HG02642 (cell line): ENCODE measurements around the gene TEAD1.
A peak's percentile ranks its signal among the peaks of the same experiment; 100 is the strongest.

Experiments
- ATAC-seq: cut with Tn5 transposase; IDR thresholded peaks from one replicate; pipeline ENCODE4 v1.9.1; 2021; ENCODE audit warnings: mild to moderate bottlenecking; ENCODE audit not compliant: unreplicated experiment, poor library complexity

TEAD1 gene

DNA sequence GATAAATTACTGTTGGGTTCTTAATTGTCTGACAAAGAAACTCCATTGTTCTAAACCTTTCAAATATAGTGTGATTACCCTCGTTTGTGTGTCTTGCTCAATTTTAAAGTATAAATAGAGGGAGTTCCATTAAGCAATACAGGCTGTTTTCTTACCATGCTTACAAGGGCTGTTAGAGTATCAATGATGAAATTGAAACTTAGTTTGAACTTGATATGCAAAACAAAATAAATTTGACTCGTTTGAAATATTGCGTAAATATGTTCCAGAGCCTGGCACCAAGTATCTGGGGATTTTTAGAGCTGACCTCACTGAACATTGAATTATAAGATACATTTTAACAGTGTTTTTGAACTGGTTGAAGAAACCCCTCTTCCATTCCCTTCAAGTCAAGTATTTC is 31.7 kb downstream of the TEAD1 start:
- ATAC-seq, result no peak

- no peak for ATAC-seq
These were observed 32.6 kb downstream of the TEAD1 start for GRCh38 chr11:12706545-12707499.

GRCh38 chr11:12707500-12707880 is 33.3 kb downstream of the TEAD1 start:
- no peak for ATAC-seq

GRCh38 chr11:12711496-12711895 is 37.3 kb downstream of the TEAD1 start:
- ATAC-seq, result no peak

GRCh38 chr11:12712132-12712531 is 37.9 kb downstream of the TEAD1 start:
- no peak for ATAC-seq

DNA sequence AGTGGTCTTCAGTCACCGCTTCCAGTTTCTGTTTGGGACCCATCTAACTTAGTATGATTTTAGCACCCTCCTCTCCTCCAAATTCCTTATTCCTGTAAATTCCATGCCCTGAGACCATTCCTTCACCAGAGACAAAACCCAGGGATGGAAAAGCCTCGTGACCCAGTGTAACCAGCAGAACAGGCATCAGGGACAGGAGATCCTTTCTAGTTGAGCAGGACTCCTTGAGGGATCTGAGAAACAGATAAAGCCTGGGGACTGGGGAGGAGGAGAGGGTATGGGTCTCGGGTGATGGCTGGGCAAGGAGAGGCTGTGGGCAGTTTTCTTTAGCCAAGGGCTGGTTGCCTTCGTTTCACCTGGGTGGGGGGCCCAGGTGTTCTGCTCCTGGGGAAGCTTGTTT is 40.9 kb downstream of the TEAD1 start:
- no peak for ATAC-seq

- ATAC-seq, result no peak
These were observed 41.7 kb downstream of the TEAD1 start for GRCh38 chr11:12715941-12716340.

DNA sequence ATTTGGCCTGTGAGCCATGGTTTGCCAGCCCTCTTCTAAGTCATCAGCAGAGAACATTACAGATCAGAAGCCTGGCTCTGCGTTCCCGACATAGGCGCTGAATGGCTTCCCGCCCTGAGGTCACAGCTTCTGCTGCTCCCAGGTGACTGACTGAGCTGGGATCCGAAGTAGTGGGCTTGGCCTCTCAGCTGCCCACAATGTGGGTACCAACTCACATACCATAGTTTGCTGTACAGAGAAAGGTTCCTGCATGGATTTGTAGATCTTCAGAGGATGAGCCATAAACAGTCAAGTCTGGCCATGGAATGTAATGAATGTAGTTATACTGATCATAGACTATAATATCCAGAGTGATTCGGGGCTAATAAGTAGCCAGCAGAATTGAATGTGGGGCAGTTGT is 42.6 kb downstream of the TEAD1 start:
- no peak for ATAC-seq

DNA sequence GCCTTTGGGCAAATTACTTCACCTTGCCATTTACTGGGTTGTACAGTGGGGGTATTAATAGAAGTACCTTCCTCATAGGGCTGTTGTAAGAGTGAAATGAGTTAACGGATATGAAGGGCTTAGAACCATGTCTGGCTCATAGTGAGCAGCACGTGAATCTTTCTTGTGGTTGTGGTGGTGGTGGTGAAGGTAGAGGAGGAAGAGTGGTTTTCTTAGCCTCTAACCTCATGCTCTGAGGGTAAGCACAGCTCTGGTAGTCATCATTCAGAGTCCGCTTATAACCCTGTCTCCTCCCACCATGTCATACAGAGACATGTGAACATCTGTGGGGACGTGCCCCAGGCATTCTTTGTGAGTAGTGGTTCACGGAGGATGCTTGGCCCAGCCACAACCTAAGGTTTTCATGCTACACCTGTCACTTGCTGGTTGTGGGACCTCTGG is 43.6 kb downstream of the TEAD1 start:
- peak; percentile 80 for ATAC-seq

DNA sequence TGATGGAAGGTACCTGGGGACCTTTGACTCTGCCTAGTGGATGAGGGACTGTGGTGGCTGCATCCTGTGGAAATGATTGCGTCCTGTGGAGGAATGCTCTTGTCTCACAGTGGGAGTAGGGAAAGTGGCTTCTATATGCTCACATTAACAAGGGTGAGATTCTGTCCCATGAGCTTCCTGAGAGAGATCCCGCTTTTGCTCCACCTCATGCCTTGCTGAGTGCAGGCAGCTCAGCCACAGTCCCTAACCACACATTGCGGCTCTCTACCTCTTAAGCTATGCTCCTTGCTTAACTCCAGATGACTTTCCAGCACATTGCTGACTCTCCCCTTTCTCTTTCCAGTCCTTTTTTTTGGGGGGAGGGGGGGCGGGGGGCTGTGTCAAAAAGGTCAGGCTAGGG is 45.0 kb downstream of the TEAD1 start:
- ATAC-seq, result no peak

DNA sequence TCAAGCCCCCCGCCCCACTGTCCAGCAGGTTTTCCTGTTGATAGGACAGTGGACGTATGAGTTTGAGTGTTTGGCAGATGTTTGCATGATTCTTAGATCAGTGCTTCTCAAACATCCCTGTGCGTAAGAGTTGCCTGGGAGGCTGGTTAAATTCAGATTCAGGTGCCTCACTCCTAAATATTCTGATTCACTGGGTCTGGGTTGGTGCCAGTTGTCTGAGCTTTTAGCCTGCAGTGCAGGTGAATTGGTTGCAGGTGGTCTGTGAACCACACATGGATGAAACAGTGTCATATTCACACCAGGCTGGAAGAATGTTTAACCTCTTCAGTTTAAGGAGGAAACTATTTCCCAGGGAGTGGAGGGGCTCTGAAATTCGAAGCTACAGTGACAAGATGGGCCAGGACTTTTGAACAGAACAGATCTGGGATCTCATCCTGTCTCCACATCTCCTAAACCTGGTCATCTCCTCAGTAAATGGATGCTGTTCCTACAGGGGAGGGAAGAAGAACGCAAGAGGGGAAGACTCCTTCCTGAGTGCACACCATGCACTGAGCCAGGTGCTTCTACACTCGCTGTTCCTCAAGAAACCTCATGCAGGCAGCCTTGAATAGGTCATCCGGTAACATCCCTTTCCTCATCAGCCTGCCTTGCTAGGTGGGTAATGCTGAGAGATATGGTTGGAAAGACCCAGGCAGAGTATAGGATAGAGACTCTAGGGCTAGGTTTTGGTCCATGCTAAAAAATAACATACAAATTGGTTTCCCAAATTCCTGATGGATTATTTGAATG is 47.8 kb downstream of the TEAD1 start:
- no peak for ATAC-seq

GRCh38 chr11:12723421-12724300 is 49.4 kb downstream of the TEAD1 start:
- no peak for ATAC-seq

DNA sequence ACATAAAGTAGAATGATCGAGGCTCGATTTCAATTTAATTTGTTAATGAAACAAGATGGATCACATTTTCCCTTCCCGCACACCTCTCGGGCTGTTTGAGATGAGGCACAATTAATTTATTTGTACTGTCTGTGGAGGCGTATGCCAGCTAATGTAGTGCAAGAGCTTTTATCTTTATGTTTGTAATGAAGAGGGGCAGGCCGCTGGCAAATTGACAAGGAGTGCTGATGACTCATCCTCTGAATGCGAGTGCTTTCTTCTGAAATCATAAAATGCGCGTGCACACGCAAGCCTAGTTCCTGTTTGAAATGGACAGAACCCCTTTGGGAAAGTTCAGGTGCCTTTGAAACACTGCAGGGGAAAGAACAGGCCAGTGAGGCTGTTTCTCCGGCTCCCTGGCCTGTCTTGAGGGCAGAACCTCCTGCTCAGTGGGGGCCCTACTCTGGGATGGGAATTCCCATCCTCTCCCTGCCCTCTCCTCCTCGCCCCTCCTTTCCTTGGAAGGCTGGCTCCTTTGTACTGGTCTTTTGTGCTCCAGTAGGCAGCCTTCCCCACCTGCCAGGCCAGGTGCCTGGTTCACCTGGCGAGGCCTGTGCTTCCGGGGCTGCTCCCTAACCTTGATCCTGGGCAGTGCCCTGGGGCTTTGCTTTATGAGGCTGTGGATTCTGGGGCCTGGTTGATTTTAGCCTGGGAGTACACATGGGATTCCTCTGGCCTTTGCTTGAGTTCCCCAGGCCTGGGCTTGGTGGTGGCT is 50.3 kb downstream of the TEAD1 start:
- no peak for ATAC-seq

DNA sequence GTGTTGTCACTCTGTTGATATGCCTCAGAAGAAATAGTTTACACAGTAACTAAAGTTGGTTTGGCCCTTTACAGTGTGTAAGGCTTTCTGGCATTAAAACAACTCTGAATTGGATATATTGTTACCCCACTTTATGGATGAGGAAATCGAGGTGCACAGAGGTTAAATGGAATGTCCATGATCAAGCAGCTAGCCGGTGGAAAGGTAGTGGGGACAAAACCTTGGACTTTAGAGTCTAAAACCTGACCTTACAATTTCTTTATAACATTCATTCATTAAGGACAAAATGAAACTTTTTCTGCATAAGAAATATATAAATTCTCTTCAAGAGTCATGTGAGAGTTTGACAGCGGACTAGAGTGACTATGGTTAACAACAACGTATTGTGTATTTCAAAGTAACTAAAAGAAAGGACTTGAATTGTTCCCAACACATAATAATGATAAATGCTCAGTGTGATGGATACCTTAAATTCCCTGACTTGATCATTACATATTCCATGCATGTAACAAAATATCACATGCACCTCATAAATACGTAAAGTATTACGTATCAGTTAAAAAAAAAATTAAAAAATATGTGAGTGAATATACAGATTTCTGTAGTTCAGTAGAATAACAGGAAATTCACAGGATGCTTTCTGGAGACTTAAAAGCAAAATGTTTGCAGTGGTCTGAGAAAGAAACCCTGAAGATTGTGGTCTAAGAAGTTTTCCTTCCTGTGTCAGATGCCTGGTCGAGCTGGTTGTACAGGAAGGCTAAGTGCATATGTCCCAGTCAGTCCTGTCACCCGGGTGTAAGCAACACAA is 51.0 kb downstream of the TEAD1 start:
- ATAC-seq, result no peak

- ATAC-seq, result no peak
These were observed 51.9 kb downstream of the TEAD1 start for GRCh38 chr11:12725863-12726682.

DNA sequence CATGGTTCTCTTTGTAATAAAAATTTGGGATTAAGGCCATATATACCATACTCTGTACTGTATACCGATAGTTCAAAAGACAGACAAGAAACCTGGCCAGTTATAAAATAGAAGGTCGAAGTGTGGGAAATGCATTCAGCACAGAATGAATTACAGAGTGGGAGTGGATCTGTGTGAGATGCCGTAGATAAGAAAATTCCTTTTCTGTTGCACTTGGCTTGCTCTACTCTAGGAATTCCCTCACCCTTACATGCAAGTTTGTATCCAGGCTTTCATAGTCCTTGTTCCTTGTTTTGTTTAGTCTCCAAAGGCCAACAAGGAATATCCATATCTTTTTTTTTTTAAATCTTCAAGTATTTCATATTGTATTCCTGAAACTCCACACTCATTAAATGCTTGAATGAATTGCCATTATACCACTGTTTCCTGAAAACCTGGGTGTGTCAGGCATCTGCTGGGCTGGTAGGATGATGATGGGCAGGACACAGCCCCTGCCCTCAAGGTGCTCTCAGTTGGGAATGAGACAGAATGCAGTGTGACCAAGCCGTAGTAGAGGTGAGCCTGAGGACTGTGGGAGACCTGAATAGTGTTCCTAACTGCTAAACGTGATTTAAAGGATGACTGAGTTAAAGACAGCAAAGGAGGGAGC is 53.5 kb downstream of the TEAD1 start:
- no peak for ATAC-seq

GRCh38 chr11:12728417-12728816 is 54.2 kb downstream of the TEAD1 start:
- ATAC-seq, result no peak

GRCh38 chr11:12729941-12730340 is 55.7 kb downstream of the TEAD1 start:
- no peak for ATAC-seq
